Measurements from ENCODE around the gene DNAJC13.

The DNAJC13 gene

GRCh38 chr3:132538072-132538471, 120.8 kb downstream of the DNAJC13 start:
- no peak overlapping the region for H3K4me3 ChIP-seq
- no peak for TF ChIP-seq CTCF (IDR thresholded peaks at IDR 0.05)
- no peak for DNase-seq (ENCODE audit: low spot score)
- no peak overlapping the region for H3K27ac ChIP-seq

- H3K4me3 ChIP-seq, result no peak overlapping the region
- H3K27ac ChIP-seq, result no peak overlapping the region
- DNase-seq (ENCODE audit: low spot score), result no peak
- TF ChIP-seq CTCF (IDR thresholded peaks at IDR 0.05), result no peak
Observed at GRCh38 chr3:132539681-132540080, 122.4 kb downstream of the DNAJC13 start.

- TF ChIP-seq CTCF (IDR thresholded peaks at IDR 0.05), result no peak
- no peak overlapping the region for H3K27ac ChIP-seq
- no peak for DNase-seq (ENCODE audit: low spot score)
- H3K4me3 ChIP-seq, result no peak overlapping the region
Observed at GRCh38 chr3:132542577-132542976, 125.3 kb downstream of the DNAJC13 start.

- Histone ChIP-seq H3K4me3 (no peak overlapping the region), H3K27ac (peak overlapping the region in 1 of 2 donors; percentile 13)
- DNase-seq (ENCODE audit: low spot score), result no peak
- no peak for TF ChIP-seq CTCF (IDR thresholded peaks at IDR 0.05)
Observed at GRCh38 chr3:132543011-132543739, 125.9 kb downstream of the DNAJC13 start.

- no peak for TF ChIP-seq CTCF (IDR thresholded peaks at IDR 0.05)
- no peak for DNase-seq (ENCODE audit: low spot score)
- H3K27ac ChIP-seq, result no peak overlapping the region
- H3K4me3 ChIP-seq, result no peak overlapping the region
Observed at GRCh38 chr3:132544130-132544529, 126.8 kb downstream of the DNAJC13 start.

- no peak for DNase-seq (ENCODE audit: low spot score)
- peak overlapping the region in 1 of 2 donors; percentile 32 for H3K27ac ChIP-seq
- TF ChIP-seq CTCF (IDR thresholded peaks at IDR 0.05), result no peak
- H3K4me3 ChIP-seq, result no peak overlapping the region
Observed at GRCh38 chr3:132545471-132545870, 128.2 kb downstream of the DNAJC13 start.

GRCh38 chr3:132549169-132549568, 131.9 kb downstream of the DNAJC13 start:
- no peak for TF ChIP-seq CTCF (IDR thresholded peaks at IDR 0.05)
- peak overlapping the region in 1 of 2 donors; percentile 46 for H3K27ac ChIP-seq
- no peak overlapping the region for H3K4me3 ChIP-seq
- no peak for DNase-seq (ENCODE audit: low spot score)
